Fibroblast of peridontal ligament (primary cell): Measurements from ENCODE around the gene MMP14.
"Not testable (repeated sequence)": the region's sequence is repeated elsewhere in the genome, so short reads cannot be mapped to it uniquely, and the experiment has no call there.

Source experiments
- DNase-seq: peaks from one replicate; pipeline ENCODE4 v3.0.0-alpha.2; 2010; ENCODE audit errors: extremely low read depth

The MMP14 gene

DNA sequence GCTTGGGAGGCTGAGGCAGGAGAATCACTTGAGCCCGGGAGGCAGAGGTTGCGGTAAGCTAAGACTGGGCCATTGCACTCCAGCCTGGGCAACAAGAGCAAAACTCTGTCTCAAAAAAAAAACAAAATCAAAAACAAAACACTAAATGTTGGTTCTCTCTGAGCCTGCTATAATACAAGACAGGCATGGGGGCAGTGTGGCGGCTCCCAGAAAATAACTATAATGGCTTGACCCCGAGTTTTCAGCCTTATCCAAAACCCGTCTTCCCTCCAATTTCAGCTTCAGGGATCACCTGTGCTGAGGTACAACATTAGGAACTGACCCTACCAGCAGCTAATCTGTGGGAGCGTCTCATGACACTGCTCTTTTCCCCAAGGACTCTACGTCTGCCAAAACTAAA lies 22.0 kb upstream of the MMP14 start:
- no peak for DNase-seq

GRCh38 chr14:22814941-22815713 lies 21.3 kb upstream of the MMP14 start, which contains the start of gene SLC7A7:
SLC7A7 (minus strand) TSS chr14:22815435; CDS start chr14:22813398, 2,037 bp downstream.
- DNase-seq: peak; percentile 26

- peak; percentile 94 for DNase-seq
Measured at GRCh38 chr14:22819151-22819988, 17.0 kb upstream of the MMP14 start.

DNA sequence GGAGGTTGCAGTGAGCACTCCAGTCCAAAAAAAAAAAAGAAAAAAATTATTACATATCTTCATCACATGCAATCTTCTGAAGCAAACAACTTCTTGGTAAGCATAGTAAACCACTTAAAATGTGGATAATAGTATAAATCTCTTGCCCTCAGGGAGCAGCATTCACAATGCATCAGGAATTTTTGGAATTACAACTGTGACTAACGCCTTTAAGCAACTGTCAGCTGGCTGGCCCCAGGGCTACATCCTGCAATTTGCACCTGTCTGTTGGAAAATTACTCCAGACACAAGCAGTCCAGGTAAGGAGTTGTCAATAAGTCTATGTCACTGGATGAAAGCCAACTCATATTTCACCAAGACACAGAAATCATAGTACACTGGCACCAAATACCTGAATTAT lies 15.7 kb upstream of the MMP14 start:
- no peak for DNase-seq

DNA sequence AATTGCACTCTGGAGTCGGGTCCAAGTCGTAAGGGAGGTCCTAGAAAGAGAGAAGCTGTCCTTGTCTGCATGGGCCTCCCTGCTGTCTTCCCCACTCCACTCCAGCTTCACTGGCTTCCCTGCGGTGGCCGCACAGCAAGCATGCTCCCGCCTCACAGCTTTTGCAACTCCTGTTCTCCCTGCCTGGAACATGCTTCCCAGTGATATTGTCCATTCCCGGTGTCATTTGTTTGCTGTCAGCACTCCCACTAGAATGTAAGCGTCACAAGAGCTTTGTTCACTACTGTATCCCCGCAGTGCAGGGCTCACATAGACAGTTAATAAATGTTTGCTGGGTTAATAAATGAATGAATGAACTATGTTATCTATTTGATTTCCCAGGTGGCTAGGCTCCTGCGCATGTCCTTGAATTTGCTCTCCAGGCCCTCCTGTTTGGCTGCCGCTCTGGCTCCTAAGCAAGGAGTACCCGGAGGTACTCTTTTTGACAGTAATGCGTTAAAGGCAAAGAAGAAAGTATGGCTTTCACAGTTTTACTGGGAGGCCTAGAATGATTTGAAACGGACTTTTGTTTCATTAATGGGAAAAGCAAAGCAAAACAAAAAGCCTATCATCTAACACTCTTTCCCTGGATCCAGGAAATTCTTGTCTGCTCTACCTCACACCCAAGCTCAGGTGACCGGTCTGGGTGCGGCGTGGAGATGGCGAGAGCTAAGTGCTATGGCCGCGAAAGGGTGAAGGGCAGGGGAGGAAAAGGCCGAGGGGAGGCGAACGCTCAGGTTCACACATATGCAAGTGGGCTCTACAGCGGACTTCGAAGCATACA lies 15.0 kb upstream of the MMP14 start:
- DNase-seq: no peak

GRCh38 chr14:22822016-22822570 lies 14.3 kb upstream of the MMP14 start:
- DNase-seq: no peak

- DNase-seq: peak; percentile 95
Measured at GRCh38 chr14:22822571-22823098, 13.8 kb upstream of the MMP14 start.

DNA sequence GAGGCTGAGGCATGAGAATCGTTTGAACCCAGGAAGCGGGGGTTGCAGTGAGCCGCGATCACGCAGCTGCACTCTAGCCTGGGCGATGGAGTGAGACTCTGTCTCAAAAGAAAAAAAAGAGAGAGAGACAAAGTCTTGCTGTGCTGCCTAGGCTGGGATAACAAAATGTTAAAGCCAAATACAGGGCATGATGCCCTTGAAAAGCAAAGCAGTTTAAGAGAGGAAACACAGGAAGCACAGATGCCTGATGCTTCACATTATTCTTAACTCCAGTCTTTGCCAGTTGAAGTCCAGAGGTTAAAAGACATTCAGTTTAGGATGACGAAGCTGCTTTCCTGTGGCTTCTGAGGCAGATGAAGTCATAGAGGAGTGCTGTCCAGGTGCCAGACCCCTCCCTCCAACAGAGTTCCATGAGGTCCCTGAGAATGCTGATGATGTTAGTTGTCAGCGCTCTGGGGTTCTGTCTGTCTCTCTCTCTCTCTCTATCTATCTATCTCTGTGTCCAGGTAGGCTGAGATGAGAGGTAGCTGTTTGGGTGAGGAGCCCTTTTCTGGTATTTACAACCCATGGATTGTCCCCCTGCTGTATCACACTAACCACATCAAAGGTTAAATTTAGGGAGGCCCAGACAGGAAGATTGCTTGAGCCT lies 11.6 kb upstream of the MMP14 start:
- DNase-seq: peak; percentile 97

- DNase-seq: not testable (repeated sequence)
Measured at GRCh38 chr14:22829076-22829660, 7.2 kb upstream of the MMP14 start.

- peak; percentile 85 for DNase-seq
Measured at GRCh38 chr14:22829661-22830442, 6.5 kb upstream of the MMP14 start, which contains the start of gene MRPL52. MRPL52 (plus strand) TSS chr14:22829887; CDS start chr14:22829913, 26 bp downstream.

- DNase-seq: no peak
Measured at GRCh38 chr14:22830443-22831010, 5.9 kb upstream of the MMP14 start.

GRCh38 chr14:22835505-22835904 lies 880 bp upstream of the MMP14 start:
- no peak for DNase-seq

- peak; percentile 69 for DNase-seq
Measured at GRCh38 chr14:22837114-22837749, 847 bp downstream of the MMP14 start.

GRCh38 chr14:22837750-22838538 lies 1.6 kb downstream of the MMP14 start:
- DNase-seq: peak; percentile 64

- peak; percentile 60 for DNase-seq
Measured at GRCh38 chr14:22838631-22839041, 2.3 kb downstream of the MMP14 start.

GRCh38 chr14:22839159-22839779 lies 2.9 kb downstream of the MMP14 start:
- DNase-seq: peak; percentile 60

GRCh38 chr14:22841311-22841710 lies 4.9 kb downstream of the MMP14 start:
- no peak for DNase-seq
